ENCODE data around the gene ATXN10. TPM values are rescaled to one million over a fixed set of nuclear protein-coding genes. Genes with fewer than 3 reads are reported as not detected.

The ATXN10 gene
- total and polyA plus RNA-seq, 2 experiments from 2014 or later = 99.0 to 163 TPM

- TF ChIP-seq POLR2AphosphoS5 (IDR thresholded peaks at IDR 0.05; ENCODE audit: low read depth) = no peak
- TF ChIP-seq JUNB (IDR thresholded peaks at IDR 0.05; ENCODE audit: unreplicated experiment) = no peak
- TF ChIP-seq EZH2phosphoT487 (IDR thresholded peaks at IDR 0.05; ENCODE audit: unreplicated experiment) = no peak
- TF ChIP-seq, protein P1, sequence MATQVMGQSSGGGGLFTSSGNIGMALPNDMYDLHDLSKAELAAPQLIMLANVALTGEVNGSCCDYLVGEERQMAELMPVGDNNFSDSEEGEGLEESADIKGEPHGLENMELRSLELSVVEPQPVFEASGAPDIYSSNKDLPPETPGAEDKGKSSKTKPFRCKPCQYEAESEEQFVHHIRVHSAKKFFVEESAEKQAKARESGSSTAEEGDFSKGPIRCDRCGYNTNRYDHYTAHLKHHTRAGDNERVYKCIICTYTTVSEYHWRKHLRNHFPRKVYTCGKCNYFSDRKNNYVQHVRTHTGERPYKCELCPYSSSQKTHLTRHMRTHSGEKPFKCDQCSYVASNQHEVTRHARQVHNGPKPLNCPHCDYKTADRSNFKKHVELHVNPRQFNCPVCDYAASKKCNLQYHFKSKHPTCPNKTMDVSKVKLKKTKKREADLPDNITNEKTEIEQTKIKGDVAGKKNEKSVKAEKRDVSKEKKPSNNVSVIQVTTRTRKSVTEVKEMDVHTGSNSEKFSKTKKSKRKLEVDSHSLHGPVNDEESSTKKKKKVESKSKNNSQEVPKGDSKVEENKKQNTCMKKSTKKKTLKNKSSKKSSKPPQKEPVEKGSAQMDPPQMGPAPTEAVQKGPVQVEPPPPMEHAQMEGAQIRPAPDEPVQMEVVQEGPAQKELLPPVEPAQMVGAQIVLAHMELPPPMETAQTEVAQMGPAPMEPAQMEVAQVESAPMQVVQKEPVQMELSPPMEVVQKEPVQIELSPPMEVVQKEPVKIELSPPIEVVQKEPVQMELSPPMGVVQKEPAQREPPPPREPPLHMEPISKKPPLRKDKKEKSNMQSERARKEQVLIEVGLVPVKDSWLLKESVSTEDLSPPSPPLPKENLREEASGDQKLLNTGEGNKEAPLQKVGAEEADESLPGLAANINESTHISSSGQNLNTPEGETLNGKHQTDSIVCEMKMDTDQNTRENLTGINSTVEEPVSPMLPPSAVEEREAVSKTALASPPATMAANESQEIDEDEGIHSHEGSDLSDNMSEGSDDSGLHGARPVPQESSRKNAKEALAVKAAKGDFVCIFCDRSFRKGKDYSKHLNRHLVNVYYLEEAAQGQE (IDR thresholded peaks at IDR 0.05; ENCODE audit: unreplicated experiment) = no peak
- TF ChIP-seq ZNF462 (CRISPR knock-in tag; IDR thresholded peaks at IDR 0.05) = no peak
- TF ChIP-seq STAT1 (IDR thresholded peaks at IDR 0.05; ENCODE audit: unreplicated experiment) = no peak
- TF ChIP-seq ZNF114 (CRISPR knock-in tag; IDR thresholded peaks at IDR 0.05) = no peak
- no peak for TF ChIP-seq CREB1 (CRISPR knock-in tag; IDR thresholded peaks at IDR 0.05; ENCODE audit: low read depth)
- no peak for TF ChIP-seq ZNF331 (CRISPR knock-in tag; IDR thresholded peaks at IDR 0.05; ENCODE audit: low read depth)
- Mint-ChIP-seq H3K36me3 (ENCODE audit: low read depth) (no peaks in the 10 kb centered on the region), H3K9me3 (no peaks in the 10 kb centered on the region; the same call in 2 of the 3 replicates), H3K4me1 (peaks cover 58% of the 10 kb centered on the region), H3K27me3 (ENCODE audit: insufficient read depth, low read depth, poor library complexity) (peaks cover 22% of the 10 kb centered on the region), H3K27ac (peak overlapping the region; percentile 49; the same call in 1 of the 2 replicates), H3K4me3 (peak overlapping the region; percentile 55)
- no peaks in the 10 kb centered on the region for H3K36me3 ChIP-seq (ENCODE audit: insufficient read depth)
- H3F3A ChIP-seq (replicated peaks; ENCODE audit: low read depth) = peaks cover 8% of the 10 kb centered on the region; the same call in 1 of the 2 replicates
- peak overlapping the region; percentile 36; the same call in 1 of the 2 replicates for H3K27ac ChIP-seq (ENCODE audit: low read depth)
- no peaks in the 10 kb centered on the region for H3K9me2 ChIP-seq (ENCODE audit: insufficient read depth)
- peak overlapping the region; percentile 29; the same call in 1 of the 2 replicates for H3K4me3 ChIP-seq
- DNase-seq (ENCODE audit: low spot score) = peak; percentile 83
- peaks cover 47% of the 10 kb centered on the region for H3K4me1 ChIP-seq (ENCODE audit: insufficient read depth)
- peak overlapping the region; percentile 73 for H3K4me2 ChIP-seq
- ATAC-seq = peak; percentile 64
- H3K27me3 ChIP-seq (ENCODE audit: insufficient read depth) = no peaks in the 10 kb centered on the region
- H3K79me2 ChIP-seq (replicated peaks; ENCODE audit: insufficient read depth) = no peaks in the 10 kb centered on the region
- H4K20me1 ChIP-seq (replicated peaks; ENCODE audit: insufficient read depth) = no peaks in the 10 kb centered on the region
- H2AFZ ChIP-seq = no peak overlapping the region
Measured at GRCh38 chr22:45631140-45631840, 40.3 kb upstream of the ATXN10 start.

Measured in GM23338 (cell line).